Neutrophil (primary cell): ENCODE data around the gene RAD51B.

ENCODE experiments used
- H3K27ac ChIP-seq: fragments of 200-600 bp; sonication (generic); 2 replicates; pipeline ENCODE4 v1.5.1; 2016; ENCODE audit warnings: mild to moderate bottlenecking, moderate library complexity
- H3K27me3 ChIP-seq: fragments of 200-600 bp; sonication (generic); 2 replicates; pipeline ENCODE4 v1.6.0; 2016; ENCODE audit warnings: mild to moderate bottlenecking
- H3K36me3 ChIP-seq: fragments of 200-600 bp; sonication (generic); 2 replicates; pipeline ENCODE4 v1.5.1; 2017
- H3K4me1 ChIP-seq, 2 experiments: fragments of 200-600 bp in 1 of 2; sonication (generic) in 1 of 2; 1 replicate in 1 of 2; 2 replicates in 1 of 2; pipeline versions ENCODE4 v1.5.1 to v1.6.1; 2013 to 2016; ENCODE audit warnings: low read depth in 1 of 2, low read length in 1 of 2, mild to moderate bottlenecking in 1 of 2, moderate library complexity in 1 of 2; ENCODE audit not compliant: control insufficient read depth in 1 of 2, insufficient read depth in 1 of 2
- H3K4me3 ChIP-seq, 2 experiments: fragments of 200-600 bp in 1 of 2; sonication (generic) in 1 of 2; 1 replicate in 1 of 2; 2 replicates in 1 of 2; pipeline ENCODE4 v1.5.1; 2013 to 2016; ENCODE audit warnings: low read depth in 1 of 2, low read length in 1 of 2, mild to moderate bottlenecking in 1 of 2, moderate library complexity in 1 of 2
- H3K9me3 ChIP-seq: fragments of 200-600 bp; sonication (generic); 2 replicates; pipeline ENCODE4 v1.5.1; 2016
- TF ChIP-seq, protein P1 (sequence below): fragments of 200-600 bp; sonication (generic); IDR thresholded peaks from 2 replicates; pipeline ENCODE4 v1.5.1; 2016; ENCODE audit warnings: antibody characterized with exemption

The RAD51B gene

GRCh38 chr14:68211421-68211820, 391.8 kb downstream of the RAD51B start:
- no peak overlapping the region for H3K27ac ChIP-seq
- no peaks in the 10 kb centered on the region for H3K27me3 ChIP-seq
- H3K9me3 ChIP-seq = no peaks in the 10 kb centered on the region
- no peak overlapping the region for H3K4me3 ChIP-seq
- TF ChIP-seq, protein P1, sequence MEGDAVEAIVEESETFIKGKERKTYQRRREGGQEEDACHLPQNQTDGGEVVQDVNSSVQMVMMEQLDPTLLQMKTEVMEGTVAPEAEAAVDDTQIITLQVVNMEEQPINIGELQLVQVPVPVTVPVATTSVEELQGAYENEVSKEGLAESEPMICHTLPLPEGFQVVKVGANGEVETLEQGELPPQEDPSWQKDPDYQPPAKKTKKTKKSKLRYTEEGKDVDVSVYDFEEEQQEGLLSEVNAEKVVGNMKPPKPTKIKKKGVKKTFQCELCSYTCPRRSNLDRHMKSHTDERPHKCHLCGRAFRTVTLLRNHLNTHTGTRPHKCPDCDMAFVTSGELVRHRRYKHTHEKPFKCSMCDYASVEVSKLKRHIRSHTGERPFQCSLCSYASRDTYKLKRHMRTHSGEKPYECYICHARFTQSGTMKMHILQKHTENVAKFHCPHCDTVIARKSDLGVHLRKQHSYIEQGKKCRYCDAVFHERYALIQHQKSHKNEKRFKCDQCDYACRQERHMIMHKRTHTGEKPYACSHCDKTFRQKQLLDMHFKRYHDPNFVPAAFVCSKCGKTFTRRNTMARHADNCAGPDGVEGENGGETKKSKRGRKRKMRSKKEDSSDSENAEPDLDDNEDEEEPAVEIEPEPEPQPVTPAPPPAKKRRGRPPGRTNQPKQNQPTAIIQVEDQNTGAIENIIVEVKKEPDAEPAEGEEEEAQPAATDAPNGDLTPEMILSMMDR = no peak
- H3K4me1 ChIP-seq = peaks cover 0 to 7% of the 10 kb centered on the region in 2 experiments
- H3K36me3 ChIP-seq = no peaks in the 10 kb centered on the region

DNA sequence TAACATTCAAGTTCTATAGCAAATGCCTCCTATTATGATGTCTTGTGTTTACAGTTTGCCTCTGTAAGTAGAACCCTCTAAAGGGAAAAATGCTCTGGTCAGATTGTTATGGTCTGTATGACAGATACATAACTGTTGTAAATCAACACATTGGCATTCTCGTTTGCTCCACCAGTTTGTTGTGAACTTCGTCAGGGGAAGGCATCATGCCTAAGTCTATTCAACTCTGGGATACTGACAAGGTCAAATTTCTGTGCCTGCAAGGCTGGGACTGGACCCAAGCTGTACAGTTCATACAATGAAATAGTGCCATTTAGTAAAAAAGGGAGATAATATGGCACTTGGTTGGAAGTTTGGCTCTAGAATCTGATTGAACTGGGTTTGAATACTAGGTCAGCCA, 392.3 kb downstream of the RAD51B start:
- Histone ChIP-seq H3K27me3 (no peaks in the 10 kb centered on the region), H3K4me3 (no peak overlapping the region), H3K9me3 (no peaks in the 10 kb centered on the region), H3K36me3 (no peaks in the 10 kb centered on the region), H3K27ac (no peak overlapping the region), H3K4me1 (peaks cover 0 to 7% of the 10 kb centered on the region in 2 experiments)
- TF ChIP-seq, protein P1 = no peak

GRCh38 chr14:68212361-68212760, 392.8 kb downstream of the RAD51B start:
- no peaks in the 10 kb centered on the region for H3K9me3 ChIP-seq
- no peaks in the 10 kb centered on the region for H3K27me3 ChIP-seq
- H3K4me3 ChIP-seq = no peak overlapping the region
- peaks cover 0 to 7% of the 10 kb centered on the region in 2 experiments for H3K4me1 ChIP-seq
- TF ChIP-seq, protein P1 = no peak
- H3K36me3 ChIP-seq = no peaks in the 10 kb centered on the region
- no peak overlapping the region for H3K27ac ChIP-seq

GRCh38 chr14:68214431-68214830, 394.9 kb downstream of the RAD51B start:
- H3K36me3 ChIP-seq = no peaks in the 10 kb centered on the region
- no peaks in the 10 kb centered on the region for H3K4me1 ChIP-seq
- no peak overlapping the region for H3K4me3 ChIP-seq
- H3K27ac ChIP-seq = no peak overlapping the region
- H3K27me3 ChIP-seq = no peaks in the 10 kb centered on the region
- no peaks in the 10 kb centered on the region for H3K9me3 ChIP-seq
- TF ChIP-seq, protein P1 = no peak

DNA sequence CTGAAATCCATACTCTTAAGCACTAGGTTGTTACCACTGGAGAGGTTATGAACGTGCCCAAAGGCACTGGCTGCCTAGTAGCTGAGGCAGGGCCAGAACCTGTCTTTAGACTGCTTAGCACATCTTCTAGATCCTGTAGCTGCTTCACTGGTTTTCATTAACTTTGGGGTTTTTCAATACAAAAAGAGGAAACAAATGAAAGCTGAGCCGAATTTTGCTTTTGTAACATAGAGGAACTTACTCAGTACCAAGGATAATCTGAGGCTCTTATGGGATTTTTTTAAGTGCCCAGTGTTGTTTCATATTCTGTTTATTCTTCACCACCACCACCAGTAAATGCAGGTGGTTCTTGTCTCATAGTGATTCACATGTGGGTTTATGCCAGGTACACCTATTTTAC, 396.1 kb downstream of the RAD51B start:
- H3K36me3 ChIP-seq = no peaks in the 10 kb centered on the region
- H3K4me1 ChIP-seq = no peaks in the 10 kb centered on the region
- H3K4me3 ChIP-seq = no peak overlapping the region
- no peaks in the 10 kb centered on the region for H3K27me3 ChIP-seq
- no peak overlapping the region for H3K27ac ChIP-seq
- TF ChIP-seq, protein P1 = no peak
- no peaks in the 10 kb centered on the region for H3K9me3 ChIP-seq

GRCh38 chr14:68216079-68216478, 396.5 kb downstream of the RAD51B start:
- H3K27ac ChIP-seq = no peak overlapping the region

More at GRCh38 chr14:68216079-68216478, 396.5 kb downstream of the RAD51B start:
- no peaks in the 10 kb centered on the region for H3K27me3 ChIP-seq
- no peaks in the 10 kb centered on the region for H3K4me1 ChIP-seq
- H3K36me3 ChIP-seq = no peaks in the 10 kb centered on the region
- TF ChIP-seq, protein P1 = no peak
- no peaks in the 10 kb centered on the region for H3K9me3 ChIP-seq
- H3K4me3 ChIP-seq = no peak overlapping the region
